ENCODE data around the gene SVIL.

- TF ChIP-seq, protein P1, sequence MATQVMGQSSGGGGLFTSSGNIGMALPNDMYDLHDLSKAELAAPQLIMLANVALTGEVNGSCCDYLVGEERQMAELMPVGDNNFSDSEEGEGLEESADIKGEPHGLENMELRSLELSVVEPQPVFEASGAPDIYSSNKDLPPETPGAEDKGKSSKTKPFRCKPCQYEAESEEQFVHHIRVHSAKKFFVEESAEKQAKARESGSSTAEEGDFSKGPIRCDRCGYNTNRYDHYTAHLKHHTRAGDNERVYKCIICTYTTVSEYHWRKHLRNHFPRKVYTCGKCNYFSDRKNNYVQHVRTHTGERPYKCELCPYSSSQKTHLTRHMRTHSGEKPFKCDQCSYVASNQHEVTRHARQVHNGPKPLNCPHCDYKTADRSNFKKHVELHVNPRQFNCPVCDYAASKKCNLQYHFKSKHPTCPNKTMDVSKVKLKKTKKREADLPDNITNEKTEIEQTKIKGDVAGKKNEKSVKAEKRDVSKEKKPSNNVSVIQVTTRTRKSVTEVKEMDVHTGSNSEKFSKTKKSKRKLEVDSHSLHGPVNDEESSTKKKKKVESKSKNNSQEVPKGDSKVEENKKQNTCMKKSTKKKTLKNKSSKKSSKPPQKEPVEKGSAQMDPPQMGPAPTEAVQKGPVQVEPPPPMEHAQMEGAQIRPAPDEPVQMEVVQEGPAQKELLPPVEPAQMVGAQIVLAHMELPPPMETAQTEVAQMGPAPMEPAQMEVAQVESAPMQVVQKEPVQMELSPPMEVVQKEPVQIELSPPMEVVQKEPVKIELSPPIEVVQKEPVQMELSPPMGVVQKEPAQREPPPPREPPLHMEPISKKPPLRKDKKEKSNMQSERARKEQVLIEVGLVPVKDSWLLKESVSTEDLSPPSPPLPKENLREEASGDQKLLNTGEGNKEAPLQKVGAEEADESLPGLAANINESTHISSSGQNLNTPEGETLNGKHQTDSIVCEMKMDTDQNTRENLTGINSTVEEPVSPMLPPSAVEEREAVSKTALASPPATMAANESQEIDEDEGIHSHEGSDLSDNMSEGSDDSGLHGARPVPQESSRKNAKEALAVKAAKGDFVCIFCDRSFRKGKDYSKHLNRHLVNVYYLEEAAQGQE (IDR thresholded peaks at IDR 0.05), result no peak
- no peak for TF ChIP-seq CTCF (IDR thresholded peaks at IDR 0.05; ENCODE audit: low read depth, low read length, missing input control)
Measured at GRCh38 chr10:29609696-29610095, 25.1 kb downstream of the SVIL start.
